CD4-positive, alpha-beta T cell treated with Interleukin-2 at 100 ng/mL for 4 hours (primary cell): ENCODE data around the gene SAP30L.

Experiments used
- DNase-seq: peaks from one replicate; pipeline ENCODE4 v3.0.0-alpha.2; 2020; ENCODE audit warnings: low spot score

The SAP30L gene

GRCh38 chr5:154509784-154510555 is 64.2 kb downstream of the SAP30L start:
- no peak for DNase-seq
